AG04450 (cell line): Measurements from ENCODE around the gene ADAMTS6. TPM values are rescaled to one million over a fixed set of nuclear protein-coding genes. Genes with fewer than 3 reads are reported as not detected.

Source experiments
- CTCF ChIA-PET: fragments of 300-600, 350-600 bp; formaldehyde crosslinking; extraction: SDS; loops from one replicate; lab custom pipeline; 2022; ENCODE audit warnings: antibody characterized with exemption, inconsistent platforms; lab: Charles Lee
- POLR2A ChIA-PET: fragments of 350-600 bp; formaldehyde crosslinking; extraction: SDS; loops from one replicate; lab custom pipeline; 2021; ENCODE audit warnings: antibody characterized with exemption, inconsistent platforms; lab: Yijun Ruan, JAX
- DNase-seq: peaks from one replicate; pipeline ENCODE4 v3.0.0-alpha.2; 2011; ENCODE audit warnings: low read depth, low spot score
- H3K27ac ChIP-seq: one replicate; pipeline ENCODE4 v1.5.1; 2012; ENCODE audit warnings: low read depth, low read length, control low read depth
- H3K27me3 ChIP-seq: one replicate; pipeline ENCODE4 v1.6.0; 2012; ENCODE audit warnings: low read length; ENCODE audit not compliant: control insufficient read depth, insufficient read depth
- H3K4me3 ChIP-seq: 2 replicates; pipeline ENCODE4 v1.5.1; 2011; ENCODE audit warnings: mild to moderate bottlenecking, low read depth, low read length, control low read depth
- H3K9me3 ChIP-seq: 2 replicates; pipeline ENCODE4 v1.5.1; 2012; ENCODE audit warnings: low read length; ENCODE audit not compliant: control insufficient read depth, insufficient read depth
- polyA plus RNA-seq: library from polyadenylated mRNA; depleted of rRNA; stranded (reverse); fragments of >200 nt; gene quantifications from 2 replicates; pipeline ENCODE4 v1.2.3, GENCODE V29; 2011
- TF ChIP-seq, protein P1 (sequence below): IDR thresholded peaks from 2 replicates; pipeline ENCODE4 v1.5.1; 2011; ENCODE audit warnings: low read depth, low read length, control low read depth, inconsistent platforms

ADAMTS6 gene
- polyA plus RNA-seq, 1 experiment, result 22.5 TPM

DNA sequence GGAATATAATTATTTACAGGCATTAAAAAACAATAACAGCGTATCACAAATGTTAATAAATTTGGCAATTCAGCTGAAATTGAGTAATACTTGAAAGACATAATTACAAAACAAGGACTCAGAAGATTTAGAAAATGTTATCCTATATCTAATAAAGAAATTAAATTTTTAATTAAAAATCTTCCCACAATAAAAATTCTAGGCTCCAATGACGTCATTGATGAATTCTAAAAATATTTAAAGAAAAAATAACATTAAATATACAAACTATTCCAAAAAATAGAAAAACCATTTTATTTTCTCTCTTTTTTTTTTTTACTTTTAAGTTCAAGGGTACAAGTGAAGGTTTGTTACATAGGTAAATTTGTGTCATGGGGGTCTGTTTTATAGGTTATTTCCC, 161.5 kb downstream of the ADAMTS6 start:
- ChIA-PET POLR2A (no interaction called here), CTCF (no interaction called here)
- Histone ChIP-seq H3K27ac (no peak overlapping the region), H3K4me3 (no peak overlapping the region), H3K27me3 (no peaks in the 10 kb centered on the region), H3K9me3 (no peaks in the 10 kb centered on the region)
- no peak for DNase-seq
- TF ChIP-seq, protein P1, sequence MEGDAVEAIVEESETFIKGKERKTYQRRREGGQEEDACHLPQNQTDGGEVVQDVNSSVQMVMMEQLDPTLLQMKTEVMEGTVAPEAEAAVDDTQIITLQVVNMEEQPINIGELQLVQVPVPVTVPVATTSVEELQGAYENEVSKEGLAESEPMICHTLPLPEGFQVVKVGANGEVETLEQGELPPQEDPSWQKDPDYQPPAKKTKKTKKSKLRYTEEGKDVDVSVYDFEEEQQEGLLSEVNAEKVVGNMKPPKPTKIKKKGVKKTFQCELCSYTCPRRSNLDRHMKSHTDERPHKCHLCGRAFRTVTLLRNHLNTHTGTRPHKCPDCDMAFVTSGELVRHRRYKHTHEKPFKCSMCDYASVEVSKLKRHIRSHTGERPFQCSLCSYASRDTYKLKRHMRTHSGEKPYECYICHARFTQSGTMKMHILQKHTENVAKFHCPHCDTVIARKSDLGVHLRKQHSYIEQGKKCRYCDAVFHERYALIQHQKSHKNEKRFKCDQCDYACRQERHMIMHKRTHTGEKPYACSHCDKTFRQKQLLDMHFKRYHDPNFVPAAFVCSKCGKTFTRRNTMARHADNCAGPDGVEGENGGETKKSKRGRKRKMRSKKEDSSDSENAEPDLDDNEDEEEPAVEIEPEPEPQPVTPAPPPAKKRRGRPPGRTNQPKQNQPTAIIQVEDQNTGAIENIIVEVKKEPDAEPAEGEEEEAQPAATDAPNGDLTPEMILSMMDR, result no peak

DNA sequence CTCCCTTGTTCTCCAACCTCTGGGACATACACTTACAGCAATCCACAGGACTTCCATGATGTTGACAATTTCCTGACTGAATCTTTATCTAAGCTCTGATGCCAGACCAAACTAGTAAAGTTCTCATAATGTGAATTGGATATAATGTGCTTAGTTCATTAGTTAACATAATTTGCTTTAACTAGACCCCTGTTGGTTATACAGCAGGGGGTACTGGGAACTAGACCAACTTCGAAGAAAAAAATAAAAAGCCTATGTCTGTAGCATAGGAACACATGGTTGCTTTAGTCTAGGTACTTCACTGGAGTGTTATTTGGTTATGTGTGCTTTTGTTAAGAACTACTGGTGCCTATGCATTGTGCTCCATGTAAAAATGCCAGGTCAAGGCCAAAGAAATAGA, 173.8 kb downstream of the ADAMTS6 start:
- ChIA-PET CTCF (no interaction called here), POLR2A (no interaction called here)
- no peak for DNase-seq

DNA sequence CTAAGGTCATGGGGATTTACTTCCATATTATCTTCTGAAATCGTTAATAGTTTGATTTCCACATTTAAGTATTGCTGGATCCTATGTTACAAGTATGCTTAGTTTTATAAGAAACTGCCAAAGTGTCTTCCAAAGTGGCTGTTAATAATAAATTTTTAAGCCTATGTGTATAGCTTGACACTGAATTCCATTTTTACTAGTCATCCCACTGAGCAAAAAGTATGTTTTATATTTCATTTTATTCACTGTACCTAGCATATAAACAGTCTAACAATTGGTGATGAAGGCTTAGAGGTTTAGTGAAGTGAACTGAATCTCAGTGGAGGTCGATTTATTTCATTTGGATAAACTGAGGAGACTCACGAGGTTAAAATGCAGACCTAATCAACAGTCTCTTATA, 174.6 kb downstream of the ADAMTS6 start:
- H3K27ac ChIP-seq, result no peak overlapping the region
- ChIA-PET CTCF (no interaction called here), POLR2A (no interaction called here)
- H3K9me3 ChIP-seq, result peaks cover 5% of the 10 kb centered on the region; the same call in 1 of the 2 replicates
- no peak for DNase-seq
- H3K27me3 ChIP-seq, result no peaks in the 10 kb centered on the region
- TF ChIP-seq, protein P1, result no peak
- no peak overlapping the region for H3K4me3 ChIP-seq

More for the DNA sequence above, 173.8 kb downstream of the ADAMTS6 start:
- no peaks in the 10 kb centered on the region for H3K27me3 ChIP-seq
- H3K9me3 ChIP-seq, result peaks cover 5% of the 10 kb centered on the region; the same call in 1 of the 2 replicates
- H3K27ac ChIP-seq, result no peak overlapping the region
- TF ChIP-seq, protein P1, result no peak
- H3K4me3 ChIP-seq, result no peak overlapping the region

DNA sequence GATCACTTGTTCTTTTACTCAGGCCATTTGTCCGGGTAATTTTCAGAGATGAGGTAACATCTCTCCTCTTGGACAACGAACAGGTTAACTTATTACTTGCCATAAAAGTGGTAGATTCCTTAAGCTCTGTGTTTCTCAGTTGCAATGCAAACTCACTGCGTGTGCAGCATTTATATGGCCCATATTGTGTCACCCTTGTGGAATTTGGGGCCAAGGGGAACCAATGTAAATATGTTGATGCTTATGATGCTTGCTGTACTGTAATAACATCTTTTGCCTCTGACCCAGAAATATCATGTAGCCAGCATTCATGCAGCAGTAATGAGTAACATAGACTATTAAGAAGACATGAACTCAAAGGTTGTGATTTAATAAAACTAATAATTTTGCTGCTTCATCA, 175.8 kb downstream of the ADAMTS6 start:
- no peak overlapping the region for H3K27ac ChIP-seq

DNA sequence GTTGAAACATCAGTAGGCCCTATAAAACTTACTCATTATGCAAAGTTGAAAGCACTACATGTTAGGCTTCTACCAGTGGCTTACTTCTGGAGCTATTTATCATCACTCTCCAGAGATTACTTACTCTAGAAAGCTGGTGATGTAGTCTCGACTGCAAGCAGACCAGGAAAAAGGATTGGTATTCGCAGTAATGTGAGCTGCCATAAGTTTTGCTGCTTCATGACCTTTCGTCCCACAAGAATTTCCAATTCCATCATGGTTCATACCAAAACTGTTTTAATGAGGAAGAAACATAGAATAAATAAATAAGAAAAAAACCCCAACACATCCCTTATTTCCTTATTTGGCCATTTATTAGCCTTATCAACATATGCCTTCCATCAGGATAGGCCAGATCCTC, 181.9 kb downstream of the ADAMTS6 start:
- peak; percentile 81 for DNase-seq
- Histone ChIP-seq H3K27me3 (no peaks in the 10 kb centered on the region), H3K27ac (no peak overlapping the region), H3K4me3 (no peak overlapping the region), H3K9me3 (peaks cover 3% of the 10 kb centered on the region; the same call in 1 of the 2 replicates)
- POLR2A ChIA-PET, result interaction anchor here (1.0 to 1.1 kb wide), 2 partner anchors 101 to 184 kb away, joined by 3 read pairs; no protein-coding TSS in a partner anchor
- CTCF ChIA-PET, result no interaction called here
- TF ChIP-seq, protein P1, result no peak

More for the DNA sequence above, 175.8 kb downstream of the ADAMTS6 start:
- no peak overlapping the region for H3K4me3 ChIP-seq
- POLR2A ChIA-PET, result no interaction called here
- peaks cover 5% of the 10 kb centered on the region; the same call in 1 of the 2 replicates for H3K9me3 ChIP-seq
- CTCF ChIA-PET, result no interaction called here
- no peaks in the 10 kb centered on the region for H3K27me3 ChIP-seq
- peak; percentile 38 for DNase-seq
- TF ChIP-seq, protein P1, result no peak
